GM18520 (cell line): ENCODE data around the gene TBC1D22A.

ENCODE experiments used
- ATAC-seq: cut with Tn5 transposase; IDR thresholded peaks from one replicate; pipeline ENCODE4 v1.9.1; 2021; ENCODE audit not compliant: unreplicated experiment

TBC1D22A gene

GRCh38 chr22:47204002-47204979 is 441.8 kb downstream of the TBC1D22A start:
- no peak for ATAC-seq

GRCh38 chr22:47205081-47205491 is 442.6 kb downstream of the TBC1D22A start:
- no peak for ATAC-seq

DNA sequence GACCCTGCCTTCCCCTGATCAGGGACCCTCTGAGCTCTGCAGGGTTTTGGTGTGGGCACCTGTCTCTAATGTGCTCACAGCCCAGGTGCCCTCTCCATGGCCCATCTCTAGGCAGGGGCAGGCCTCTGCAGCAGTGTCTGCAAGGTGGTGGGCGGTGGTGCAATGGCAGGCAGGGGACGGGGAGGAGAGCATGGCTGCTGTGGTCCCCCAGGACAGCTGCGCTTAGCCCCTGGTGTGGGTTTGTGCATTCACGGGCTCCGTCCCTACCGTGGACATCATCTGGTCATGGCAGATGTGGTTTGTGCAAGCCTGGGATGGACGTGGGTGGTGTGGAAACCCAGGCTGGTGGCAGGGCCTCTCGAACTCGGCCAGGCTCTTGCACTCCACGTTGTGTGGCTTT is 443.1 kb downstream of the TBC1D22A start:
- no peak for ATAC-seq

- ATAC-seq: no peak
These were observed 443.7 kb downstream of the TBC1D22A start for GRCh38 chr22:47206164-47206563.

GRCh38 chr22:47206666-47207218 is 444.3 kb downstream of the TBC1D22A start:
- no peak for ATAC-seq

- ATAC-seq: no peak
These were observed 444.9 kb downstream of the TBC1D22A start for GRCh38 chr22:47207387-47207786.

DNA sequence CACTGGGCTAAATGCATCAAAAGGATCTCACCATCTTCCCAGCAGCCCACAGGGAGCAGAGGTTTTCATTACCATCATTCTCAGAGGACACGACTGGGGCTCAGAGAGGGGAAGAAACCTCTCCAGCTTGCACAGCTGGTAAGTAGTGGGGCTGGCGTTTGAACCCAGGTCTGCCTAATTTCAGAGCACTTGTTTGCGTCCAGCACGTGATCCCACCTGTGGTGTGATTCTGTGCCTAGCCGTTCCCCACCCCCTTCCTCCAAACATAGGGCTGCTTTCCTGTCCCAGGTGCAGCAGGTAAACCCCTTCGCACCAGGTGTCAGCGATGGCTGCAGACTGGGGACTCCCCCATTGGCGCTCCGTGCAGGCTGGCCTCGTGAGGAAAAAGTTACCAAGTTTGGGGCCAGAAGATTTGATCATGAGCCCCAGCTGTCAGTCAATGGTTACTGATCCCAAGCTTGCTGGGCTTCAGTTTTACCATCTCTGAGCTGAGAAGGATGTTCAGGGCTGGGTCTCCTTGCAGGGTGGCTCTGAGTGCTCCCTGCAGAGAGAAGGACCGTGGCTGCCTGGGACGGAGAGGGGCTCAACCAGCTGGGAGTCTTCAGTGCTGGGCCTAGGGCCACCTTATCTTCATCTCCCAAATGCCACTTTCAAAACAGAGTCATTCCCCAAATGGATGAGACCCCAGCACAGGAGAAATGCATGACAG is 445.6 kb downstream of the TBC1D22A start:
- no peak for ATAC-seq

- no peak for ATAC-seq
These were observed 446.2 kb downstream of the TBC1D22A start for GRCh38 chr22:47208630-47209029.

DNA sequence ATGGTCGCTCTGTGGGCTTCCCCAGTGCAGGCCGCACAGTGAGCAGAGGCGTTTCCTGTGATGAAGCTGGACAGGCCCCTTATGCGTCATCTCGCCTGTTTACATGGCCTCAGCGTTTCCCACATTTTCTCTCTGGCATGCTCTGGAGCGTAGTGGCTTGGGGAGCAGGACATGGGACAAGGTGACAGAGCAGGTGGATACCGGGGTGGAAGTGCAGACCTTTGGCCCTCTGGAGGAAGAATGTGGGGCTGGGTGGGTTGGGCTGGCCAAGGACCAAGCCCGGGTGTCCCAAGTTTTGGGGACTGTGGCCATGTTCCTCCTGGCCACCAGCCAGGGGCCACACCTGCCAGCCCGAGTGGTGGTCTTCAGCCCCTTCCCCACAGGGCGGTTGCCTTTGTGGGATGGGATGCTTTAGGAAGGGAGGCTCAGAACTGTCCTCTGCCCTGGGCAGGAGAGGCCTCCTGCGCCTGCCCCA is 446.6 kb downstream of the TBC1D22A start:
- ATAC-seq: no peak

- ATAC-seq: no peak
These were observed 447.1 kb downstream of the TBC1D22A start for GRCh38 chr22:47209547-47210023.

- ATAC-seq: no peak
These were observed 447.7 kb downstream of the TBC1D22A start for GRCh38 chr22:47210112-47210657.

DNA sequence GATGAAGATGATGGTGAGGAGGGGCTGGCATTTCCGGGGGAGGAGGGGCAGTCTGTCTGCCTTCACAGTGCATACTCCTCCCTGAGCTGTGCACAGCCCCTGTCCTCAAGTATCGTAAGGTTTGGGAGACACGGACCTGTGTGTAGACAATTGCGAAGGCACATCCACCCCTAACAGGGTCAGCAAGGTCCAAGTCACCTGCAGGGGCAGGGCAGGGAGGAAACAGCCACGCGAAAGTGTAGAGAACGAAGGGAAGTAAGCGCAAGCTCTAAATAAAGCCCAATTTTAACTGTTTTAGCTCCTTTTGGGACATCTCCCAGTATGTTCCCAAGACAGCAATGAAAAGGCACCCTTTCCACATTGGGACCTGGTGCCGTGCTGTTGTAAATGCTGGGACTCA is 448.2 kb downstream of the TBC1D22A start:
- no peak for ATAC-seq

DNA sequence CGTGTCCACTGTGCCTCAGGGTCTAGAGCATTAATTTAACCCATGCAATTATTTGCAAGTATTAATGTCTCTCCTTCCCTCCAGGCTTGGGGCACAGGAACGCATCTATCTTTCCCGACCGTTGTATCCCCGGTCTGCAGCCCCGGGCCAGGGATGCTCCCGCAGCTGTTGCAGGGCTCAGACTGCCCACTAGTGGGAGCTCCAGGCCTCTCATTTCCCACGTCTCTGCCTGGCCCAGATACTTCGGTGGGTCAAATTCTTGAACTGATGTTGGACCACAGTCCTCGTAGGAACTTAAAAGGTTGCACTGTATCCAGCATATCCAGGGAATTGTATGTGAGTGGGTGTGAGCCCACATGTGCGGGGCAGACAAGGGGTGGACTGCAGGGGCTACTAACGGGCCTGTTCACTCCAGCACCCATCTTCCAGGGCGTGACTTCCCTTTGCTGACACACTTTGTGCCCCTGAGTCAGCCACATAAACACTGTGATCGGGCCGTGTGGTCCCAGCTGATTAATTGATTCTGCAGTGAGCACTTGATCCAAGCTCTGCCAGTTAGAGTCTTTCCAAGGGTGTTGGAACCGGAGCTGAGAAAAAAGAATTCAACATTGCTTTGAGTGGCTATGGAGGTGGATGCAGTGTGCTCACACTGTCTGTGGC is 451.3 kb downstream of the TBC1D22A start:
- ATAC-seq: no peak

GRCh38 chr22:47215851-47216250 is 453.4 kb downstream of the TBC1D22A start:
- no peak for ATAC-seq

DNA sequence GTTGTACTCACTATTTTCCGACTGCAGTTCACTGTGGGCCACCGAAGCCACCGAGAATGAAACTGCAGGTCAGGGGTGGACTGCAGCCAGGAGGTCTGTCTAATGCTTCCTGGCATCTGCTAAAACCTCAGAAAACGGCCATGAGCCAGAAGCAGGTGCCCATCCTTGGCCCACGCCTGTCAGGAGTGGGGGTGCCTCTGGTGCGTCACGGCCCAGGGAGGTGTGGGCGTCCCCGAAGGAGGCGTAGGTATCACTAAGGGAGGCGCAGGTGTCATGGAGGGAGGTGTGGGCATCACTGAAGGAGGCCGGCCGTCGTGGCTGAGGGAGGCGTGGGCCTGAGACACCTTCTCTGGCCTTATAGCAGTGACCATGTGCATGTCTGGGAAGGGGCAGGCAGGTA is 456.2 kb downstream of the TBC1D22A start:
- ATAC-seq: no peak

- no peak for ATAC-seq
These were observed 457.3 kb downstream of the TBC1D22A start for GRCh38 chr22:47219789-47220188.

GRCh38 chr22:47220752-47221151 is 458.3 kb downstream of the TBC1D22A start:
- ATAC-seq: no peak

- ATAC-seq: no peak
These were observed 459.6 kb downstream of the TBC1D22A start for GRCh38 chr22:47221840-47222615.
